ENCODE measurements around the gene C11orf52. TPM values are rescaled to one million over a fixed set of nuclear protein-coding genes. Genes with fewer than 3 reads are reported as not detected.

Gene C11orf52
- total and polyA plus RNA-seq, 2 donors (not counting 3 experiments of a cell fraction or from before 2014, with no cell fraction given): 0.31 to 0.76 TPM

- H3K27me3 ChIP-seq (ENCODE audit: control insufficient read depth in 2 of 2, insufficient read depth in 2 of 2, low read length in 2 of 2): no peaks in the 10 kb centered on the region
- no TSS peak for BruUV-seq (replicated peaks)
- TF ChIP-seq, protein P1, sequence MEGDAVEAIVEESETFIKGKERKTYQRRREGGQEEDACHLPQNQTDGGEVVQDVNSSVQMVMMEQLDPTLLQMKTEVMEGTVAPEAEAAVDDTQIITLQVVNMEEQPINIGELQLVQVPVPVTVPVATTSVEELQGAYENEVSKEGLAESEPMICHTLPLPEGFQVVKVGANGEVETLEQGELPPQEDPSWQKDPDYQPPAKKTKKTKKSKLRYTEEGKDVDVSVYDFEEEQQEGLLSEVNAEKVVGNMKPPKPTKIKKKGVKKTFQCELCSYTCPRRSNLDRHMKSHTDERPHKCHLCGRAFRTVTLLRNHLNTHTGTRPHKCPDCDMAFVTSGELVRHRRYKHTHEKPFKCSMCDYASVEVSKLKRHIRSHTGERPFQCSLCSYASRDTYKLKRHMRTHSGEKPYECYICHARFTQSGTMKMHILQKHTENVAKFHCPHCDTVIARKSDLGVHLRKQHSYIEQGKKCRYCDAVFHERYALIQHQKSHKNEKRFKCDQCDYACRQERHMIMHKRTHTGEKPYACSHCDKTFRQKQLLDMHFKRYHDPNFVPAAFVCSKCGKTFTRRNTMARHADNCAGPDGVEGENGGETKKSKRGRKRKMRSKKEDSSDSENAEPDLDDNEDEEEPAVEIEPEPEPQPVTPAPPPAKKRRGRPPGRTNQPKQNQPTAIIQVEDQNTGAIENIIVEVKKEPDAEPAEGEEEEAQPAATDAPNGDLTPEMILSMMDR (IDR thresholded peaks at IDR 0.05; ENCODE audit: extremely low read depth in 1 of 2, insufficient read depth in 1 of 2, low read depth in 1 of 2, low read length in 2 of 2): no peak
- no peak for TF ChIP-seq FOS (IDR thresholded peaks at IDR 0.05; ENCODE audit: borderline replicate concordance, insufficient read depth, low read length)
- no peak for TF ChIP-seq JUN (IDR thresholded peaks at IDR 0.05; ENCODE audit: borderline replicate concordance, insufficient read depth, insufficient read length, low read depth)
- TF ChIP-seq GATA2 (IDR thresholded peaks at IDR 0.05; ENCODE audit: insufficient read depth, insufficient read length, low read depth, low read length): no peak
- TF ChIP-seq POLR2A (IDR thresholded peaks at IDR 0.05; ENCODE audit: low read depth, low read length): no peak
- TF ChIP-seq MYC (IDR thresholded peaks at IDR 0.05; ENCODE audit: low read depth, low read length): no peak
- TF ChIP-seq, protein P2, sequence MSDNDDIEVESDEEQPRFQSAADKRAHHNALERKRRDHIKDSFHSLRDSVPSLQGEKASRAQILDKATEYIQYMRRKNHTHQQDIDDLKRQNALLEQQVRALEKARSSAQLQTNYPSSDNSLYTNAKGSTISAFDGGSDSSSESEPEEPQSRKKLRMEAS (IDR thresholded peaks at IDR 0.05; ENCODE audit: insufficient read depth, insufficient read length): no peak
- no peak for TF ChIP-seq POLR2AphosphoS5 (IDR thresholded peaks at IDR 0.05; ENCODE audit: insufficient read depth, low read depth, low read length)
- no peak for TF ChIP-seq EZH2 (IDR thresholded peaks at IDR 0.05; ENCODE audit: borderline replicate concordance, low read depth, low read length, severe bottlenecking)
- H3K27ac ChIP-seq (ENCODE audit: insufficient read depth, low read depth, low read length): peak overlapping the region; percentile 59
- no peaks in the 10 kb centered on the region for H3K9me1 ChIP-seq (replicated peaks; ENCODE audit: control insufficient read depth, extremely low read depth, insufficient read depth, low read length)
- dilution Hi-C loops (cut with MboI; ENCODE audit: extremely low pct_ligation_motif_present, low sequenced_read_pairs) (no loop called here), intact Hi-C loops (cut with micrococcal nuclease) (no loop called here)
- no peak overlapping the region for H3K4me3 ChIP-seq (replicated peaks in 1 of 3; ENCODE audit: insufficient read depth in 1 of 3, low read depth in 1 of 3, low read length in 3 of 3)
- H3K36me3 ChIP-seq (ENCODE audit: control insufficient read depth in 2 of 2, extremely low read depth in 1 of 2, insufficient read depth in 2 of 2, low read length in 2 of 2): no peaks in the 10 kb centered on the region
- peak overlapping the region; percentile 34 for H3K9ac ChIP-seq (replicated peaks; ENCODE audit: extremely low read depth, insufficient read depth, low read length)
- no peaks in the 10 kb centered on the region for H4K20me1 ChIP-seq (replicated peaks; ENCODE audit: control insufficient read depth, extremely low read depth, insufficient read depth, low read length)
- H3K79me2 ChIP-seq (ENCODE audit: control insufficient read depth, insufficient read depth, low read length): no peaks in the 10 kb centered on the region
- peak overlapping the region; percentile 89 for H2AFZ ChIP-seq (ENCODE audit: low read depth, low read length)
- POLR2A ChIA-PET: no interaction called here
- FAIRE-seq (peak; percentile 18), DNase-seq (ENCODE audit: low read depth, low spot score) (peak; percentile 48)
- H3K4me2 ChIP-seq (ENCODE audit: insufficient read depth, low read length): peak overlapping the region; percentile 17
- no peaks in the 10 kb centered on the region for H3K9me3 ChIP-seq (replicated peaks; ENCODE audit: control insufficient read depth, insufficient read depth, low read length)
- H3K4me1 ChIP-seq (ENCODE audit: control insufficient read depth, extremely low read depth, insufficient read depth, low read length): peaks cover 28% of the 10 kb centered on the region
- CTCF ChIA-PET: interaction anchor here (0.9 to 1.0 kb wide), 2 partner anchors 9 to 42 kb away, joined by 3 read pairs; no protein-coding TSS in a partner anchor
Measured at GRCh38 chr11:111923351-111923788, 4.7 kb downstream of the C11orf52 start.
